Lower leg skin (tissue), 4 donors: Measurements from ENCODE around the gene COPZ2. TPM values are rescaled to one million over a fixed set of nuclear protein-coding genes. Genes with fewer than 3 reads are reported as not detected.

Source experiments
- DNase-seq, 2 donors: peaks; one replicate each; pipeline ENCODE4 v3.0.0-alpha.2; 2019; ENCODE audit warnings: low spot score in 2 of 2
- H3K4me3 ChIP-seq: fragments of 200-600 bp; sonication (generic); 2 replicates; pipeline ENCODE4 v1.5.1; 2017; ENCODE audit warnings: mild to moderate bottlenecking, low read depth; ENCODE audit not compliant: poor library complexity, severe bottlenecking
- POLR2A ChIP-seq, 2 donors: fragments of 450-650 bp; IDR thresholded peaks; one replicate each; pipeline ENCODE4 v1.6.1; 2016 to 2017; ENCODE audit warnings: antibody characterized with exemption in 2 of 2, mild to moderate bottlenecking in 1 of 2, moderate library complexity in 1 of 2
- WGBS, 2 donors: methylation state at CpG; one replicate each; pipeline ENCODE4 v1.1.5; 2018; 5-methylcytosine and 5-hydroxymethylcytosine counted together
- intact Hi-C: fragments of 100-400 bp; cut with DNase I; formaldehyde crosslinking; loops from one replicate; pipeline ENCODE4 v1.15.0; 2023; ENCODE audit warnings: low total_unique reads
- total RNA-seq, 4 donors: library from RNA; depleted of rRNA; stranded (reverse); fragments of >200 nt; gene quantifications; one replicate each; pipeline ENCODE4 v1.1.0, GENCODE V29; 2016
- TF ChIP-seq, protein P1 (sequence below), 3 donors: fragments of 450-650 bp; IDR thresholded peaks; one replicate each; pipeline ENCODE4 v1.5.1; 2016; ENCODE audit warnings: antibody characterized with exemption in 3 of 3, mild to moderate bottlenecking in 3 of 3, moderate library complexity in 2 of 3

The COPZ2 gene
- total RNA-seq, 4 donors from 2014 or later, result 9.1 to 16.9 (median 12.9) TPM

DNA sequence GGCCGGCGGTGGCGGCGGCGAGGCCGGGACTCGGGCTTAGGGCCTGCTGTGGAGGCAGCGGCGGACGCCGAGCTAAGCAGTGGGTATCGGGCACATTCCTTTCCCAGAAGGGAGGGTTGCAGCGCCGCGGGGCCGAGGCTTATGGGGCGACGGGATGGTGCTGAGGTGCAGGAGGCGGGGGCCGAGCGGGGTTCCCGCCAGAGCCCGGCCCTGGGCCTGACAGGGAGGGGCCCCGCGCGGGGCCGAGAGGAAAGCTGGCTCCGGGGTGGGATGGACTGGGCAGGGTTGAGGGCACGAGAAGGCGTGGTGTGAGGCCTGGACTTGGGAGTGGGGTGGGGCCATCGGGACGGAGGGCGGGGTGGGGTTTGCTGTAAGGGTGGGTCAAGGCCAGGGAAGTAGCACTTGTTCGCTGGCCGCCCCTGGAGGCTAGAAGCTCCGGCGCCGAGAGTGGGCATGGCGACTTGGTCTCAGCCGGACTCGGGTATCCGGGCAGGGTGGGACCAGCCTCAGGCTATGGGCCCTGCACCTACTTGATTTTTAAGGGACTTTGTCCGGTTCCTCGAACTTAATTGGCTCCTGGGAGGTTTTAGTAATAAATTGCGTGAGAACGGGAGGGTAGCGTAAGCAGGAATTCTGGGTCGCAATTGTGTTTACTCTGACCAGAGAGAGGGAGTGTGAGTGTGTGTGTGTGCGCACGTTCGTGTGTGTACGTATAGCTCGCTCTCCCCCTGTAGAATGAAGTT lies 11.0 kb upstream of the COPZ2 start:
- intact Hi-C loops, result no loop called here
- WGBS, 2 donors, result 0% methylated on average over 37 to 45 of the region's 53 CpGs
- peak in 1 of 2 donors; percentile 4 for TF ChIP-seq POLR2A (IDR thresholded peaks at IDR 0.05)
- TF ChIP-seq, protein P1, sequence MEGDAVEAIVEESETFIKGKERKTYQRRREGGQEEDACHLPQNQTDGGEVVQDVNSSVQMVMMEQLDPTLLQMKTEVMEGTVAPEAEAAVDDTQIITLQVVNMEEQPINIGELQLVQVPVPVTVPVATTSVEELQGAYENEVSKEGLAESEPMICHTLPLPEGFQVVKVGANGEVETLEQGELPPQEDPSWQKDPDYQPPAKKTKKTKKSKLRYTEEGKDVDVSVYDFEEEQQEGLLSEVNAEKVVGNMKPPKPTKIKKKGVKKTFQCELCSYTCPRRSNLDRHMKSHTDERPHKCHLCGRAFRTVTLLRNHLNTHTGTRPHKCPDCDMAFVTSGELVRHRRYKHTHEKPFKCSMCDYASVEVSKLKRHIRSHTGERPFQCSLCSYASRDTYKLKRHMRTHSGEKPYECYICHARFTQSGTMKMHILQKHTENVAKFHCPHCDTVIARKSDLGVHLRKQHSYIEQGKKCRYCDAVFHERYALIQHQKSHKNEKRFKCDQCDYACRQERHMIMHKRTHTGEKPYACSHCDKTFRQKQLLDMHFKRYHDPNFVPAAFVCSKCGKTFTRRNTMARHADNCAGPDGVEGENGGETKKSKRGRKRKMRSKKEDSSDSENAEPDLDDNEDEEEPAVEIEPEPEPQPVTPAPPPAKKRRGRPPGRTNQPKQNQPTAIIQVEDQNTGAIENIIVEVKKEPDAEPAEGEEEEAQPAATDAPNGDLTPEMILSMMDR (IDR thresholded peaks at IDR 0.05), result peak in 1 of 3 donors; percentile 27
- peak; percentile 87 to 98 for DNase-seq
- H3K4me3 ChIP-seq, result peak overlapping the region; percentile 65

DNA sequence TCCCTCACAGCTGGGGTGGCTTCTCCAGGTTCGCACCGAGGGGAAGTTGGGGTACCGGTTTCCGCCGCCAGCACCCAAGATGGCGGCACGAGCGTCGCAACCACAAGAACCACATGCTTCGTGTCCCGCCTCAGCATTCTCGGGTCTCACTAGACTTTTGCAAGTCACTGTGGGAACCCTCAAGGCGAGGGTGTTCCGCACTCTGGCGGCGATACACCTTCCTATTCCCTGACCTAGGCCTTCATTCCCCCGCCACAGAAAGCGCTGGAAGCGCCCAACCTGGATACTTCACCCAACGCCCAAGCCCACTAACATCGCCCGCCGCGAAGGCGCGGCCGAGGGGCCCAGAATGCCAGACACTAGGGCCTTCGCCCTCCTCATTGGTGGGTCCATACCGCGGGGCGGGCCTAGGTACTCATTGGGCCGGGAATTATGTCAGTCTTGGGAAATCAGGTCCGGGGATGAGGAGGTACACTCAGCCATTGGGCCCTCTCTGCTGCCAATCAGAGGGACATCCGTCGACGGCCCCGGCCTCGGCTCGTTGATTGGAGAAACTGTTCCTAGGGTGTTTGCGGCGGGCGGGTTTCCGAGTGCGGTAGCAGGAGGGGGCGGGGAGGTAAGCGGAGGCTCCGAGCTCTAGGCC lies 10.3 kb upstream of the COPZ2 start, which contains the start of gene NFE2L1:
Gene NFE2L1 (plus strand): TSS at position 619 of the 643 bp plus-strand sequence. CDS start 2,760 bp downstream, outside the sequence.
- 0% methylated on average over 20 to 39 of the region's 47 CpGs for WGBS, 2 donors
- H3K4me3 ChIP-seq, result peak within 1 kb of the TSS; percentile 65
- intact Hi-C loops, result no loop called here
- peak in 1 of 2 donors; percentile 44 for TF ChIP-seq POLR2A (IDR thresholded peaks at IDR 0.05)
- TF ChIP-seq, protein P1 (IDR thresholded peaks at IDR 0.05), result no peak
- peak; percentile 100 for DNase-seq

DNA sequence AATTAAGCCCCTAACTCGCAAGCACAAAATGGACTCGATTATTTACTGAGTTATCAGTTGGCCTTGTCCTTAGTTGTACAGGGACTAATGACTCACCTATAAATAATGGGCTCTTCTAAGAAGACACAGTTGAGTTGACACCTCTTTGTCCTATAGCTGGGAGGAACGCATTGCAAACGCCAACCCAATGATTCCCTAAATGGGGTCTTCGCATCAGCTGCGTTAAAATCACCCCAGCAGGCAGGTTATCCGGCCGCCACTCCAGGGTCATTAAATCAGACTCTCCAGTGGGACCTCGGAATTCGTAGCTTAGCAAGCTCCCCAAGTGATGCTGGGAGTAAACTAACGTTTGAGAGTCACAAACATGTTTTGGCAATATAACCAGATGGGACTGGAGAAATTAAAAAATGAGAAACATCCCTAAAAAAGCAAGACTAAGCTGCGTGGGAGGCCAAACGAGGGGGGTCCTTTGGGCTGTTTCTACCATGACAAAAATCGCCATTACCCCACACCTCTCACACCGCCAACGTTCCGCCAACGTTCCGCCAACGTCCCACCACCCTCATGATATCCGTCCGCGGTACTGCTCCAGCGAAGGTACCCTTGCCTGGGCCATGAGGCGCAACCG lies 9.6 kb upstream of the COPZ2 start:
- H3K4me3 ChIP-seq, result peak overlapping the region; percentile 40
- 7 to 8% methylated on average over 20 to 26 of the region's 26 CpGs for WGBS, 2 donors
- TF ChIP-seq, protein P1 (IDR thresholded peaks at IDR 0.05), result no peak
- no peak for TF ChIP-seq POLR2A (IDR thresholded peaks at IDR 0.05)
- DNase-seq, result no peak
- intact Hi-C loops, result no loop called here

DNA sequence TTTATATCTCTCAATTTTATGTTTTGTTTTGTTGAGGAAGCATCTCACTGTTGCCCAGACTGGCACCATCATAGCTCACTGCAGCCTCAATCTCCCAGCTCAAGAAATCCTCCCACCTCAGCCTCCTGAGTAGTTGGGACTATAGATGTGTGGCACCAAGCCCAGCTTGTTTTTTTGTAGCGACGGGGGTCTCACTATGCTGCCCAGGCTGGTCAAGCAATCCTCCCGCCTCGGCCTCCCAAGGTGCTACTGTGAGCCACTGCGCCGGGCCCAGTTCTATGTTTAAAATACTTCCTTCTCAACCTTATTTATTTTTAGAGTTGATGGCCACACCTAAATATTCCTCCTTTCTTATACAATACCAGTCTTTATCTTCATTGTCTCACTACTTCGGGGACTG lies 8.7 kb upstream of the COPZ2 start:
- TF ChIP-seq, protein P1 (IDR thresholded peaks at IDR 0.05), result no peak
- TF ChIP-seq POLR2A (IDR thresholded peaks at IDR 0.05), result no peak
- 49 to 50% methylated on average over 7 of the region's 7 CpGs for WGBS, 2 donors

DNA sequence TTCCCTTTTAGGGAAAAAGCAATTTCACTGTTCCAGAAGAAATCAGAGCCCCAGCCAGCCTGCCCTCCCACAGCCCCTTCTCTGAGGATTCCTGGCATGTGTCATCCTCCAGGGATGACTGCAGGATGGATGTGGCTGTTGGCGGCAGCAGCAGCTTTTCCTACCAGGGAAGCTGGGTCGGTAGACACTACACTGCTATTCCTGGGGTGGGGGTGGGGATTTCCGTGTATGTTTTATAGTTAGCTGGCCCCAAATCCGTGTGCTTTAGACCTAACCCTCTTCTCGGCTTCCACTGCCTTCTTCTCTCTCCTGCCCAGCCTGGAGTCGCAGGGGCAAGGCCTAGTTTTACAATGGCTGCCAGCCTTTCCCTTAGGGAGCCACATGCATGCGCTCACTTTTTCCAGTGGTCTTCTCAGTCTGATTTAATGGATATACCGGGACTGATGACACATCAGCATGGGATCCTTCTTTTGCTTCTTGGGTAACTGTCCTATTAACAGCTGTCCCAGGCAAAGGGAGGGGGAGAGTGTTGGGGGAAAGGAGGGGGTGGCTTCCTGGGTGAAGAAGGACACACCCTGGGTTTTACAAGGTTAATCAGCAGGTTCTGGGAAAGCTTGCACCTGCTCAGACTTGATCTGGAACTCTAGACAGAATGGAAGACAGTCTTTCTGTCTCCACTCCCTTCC lies 7.9 kb upstream of the COPZ2 start:
- DNase-seq, result peak in 1 of 2 donors; percentile 62
- TF ChIP-seq POLR2A (IDR thresholded peaks at IDR 0.05), result no peak
- TF ChIP-seq, protein P1 (IDR thresholded peaks at IDR 0.05), result no peak
- intact Hi-C loops, result no loop called here
- no peak overlapping the region for H3K4me3 ChIP-seq
- 22 to 29% methylated on average over 8 of the region's 8 CpGs for WGBS, 2 donors

More for the DNA sequence above, 8.7 kb upstream of the COPZ2 start:
- H3K4me3 ChIP-seq, result no peak overlapping the region
- intact Hi-C loops, result no loop called here
- no peak for DNase-seq
